Fibroblast of skin of back (primary cell): Measurements from ENCODE around the gene AGAP1.
"Not testable (repeated sequence)": the region's sequence is repeated elsewhere in the genome, so short reads cannot be mapped to it uniquely, and the experiment has no call there.

ENCODE experiments used
- DNase-seq: peaks from one replicate; pipeline ENCODE4 v3.0.0-alpha.2; 2013

Gene AGAP1

GRCh38 chr2:235592836-235593235 is 99.0 kb downstream of the AGAP1 start:
- no peak for DNase-seq

GRCh38 chr2:235594041-235594440 is 100.2 kb downstream of the AGAP1 start:
- peak; percentile 80 for DNase-seq

GRCh38 chr2:235594964-235595363 is 101.1 kb downstream of the AGAP1 start:
- no peak for DNase-seq

- DNase-seq, result peak; percentile 72
Measured at GRCh38 chr2:235595422-235596010, 101.7 kb downstream of the AGAP1 start.

GRCh38 chr2:235596272-235596671 is 102.4 kb downstream of the AGAP1 start:
- DNase-seq, result no peak

- no peak for DNase-seq
Measured at GRCh38 chr2:235597081-235597615, 103.3 kb downstream of the AGAP1 start.

GRCh38 chr2:235598026-235598425 is 104.2 kb downstream of the AGAP1 start:
- no peak for DNase-seq

GRCh38 chr2:235598532-235599531 is 105.0 kb downstream of the AGAP1 start:
- DNase-seq, result no peak

- DNase-seq, result no peak
Measured at GRCh38 chr2:235599596-235600338, 105.9 kb downstream of the AGAP1 start.

GRCh38 chr2:235600406-235600805 is 106.6 kb downstream of the AGAP1 start:
- no peak for DNase-seq

GRCh38 chr2:235600926-235601325 is 107.1 kb downstream of the AGAP1 start:
- DNase-seq, result no peak

- no peak for DNase-seq
Measured at GRCh38 chr2:235601960-235602704, 108.3 kb downstream of the AGAP1 start.

GRCh38 chr2:235602971-235603370 is 109.1 kb downstream of the AGAP1 start:
- not testable (repeated sequence) for DNase-seq

GRCh38 chr2:235603659-235604058 is 109.8 kb downstream of the AGAP1 start:
- DNase-seq, result no peak

- DNase-seq, result peak; percentile 96
Measured at GRCh38 chr2:235605312-235606003, 111.6 kb downstream of the AGAP1 start.

GRCh38 chr2:235606004-235606715 is 112.3 kb downstream of the AGAP1 start:
- DNase-seq, result no peak

- peak; percentile 60 for DNase-seq
Measured at GRCh38 chr2:235607546-235608199, 113.8 kb downstream of the AGAP1 start.

GRCh38 chr2:235608200-235608887 is 114.5 kb downstream of the AGAP1 start:
- DNase-seq, result no peak

GRCh38 chr2:235609321-235609720 is 115.5 kb downstream of the AGAP1 start:
- DNase-seq, result no peak

GRCh38 chr2:235609746-235610145 is 115.9 kb downstream of the AGAP1 start:
- no peak for DNase-seq
